ENCODE data around the gene C14orf119. TPM values are rescaled to one million over a fixed set of nuclear protein-coding genes. Genes with fewer than 3 reads are reported as not detected.

Gene C14orf119
- total and polyA plus RNA-seq, 7 experiments from 2014 or later, result 6.0 to 169 (median 45.0) TPM

DNA sequence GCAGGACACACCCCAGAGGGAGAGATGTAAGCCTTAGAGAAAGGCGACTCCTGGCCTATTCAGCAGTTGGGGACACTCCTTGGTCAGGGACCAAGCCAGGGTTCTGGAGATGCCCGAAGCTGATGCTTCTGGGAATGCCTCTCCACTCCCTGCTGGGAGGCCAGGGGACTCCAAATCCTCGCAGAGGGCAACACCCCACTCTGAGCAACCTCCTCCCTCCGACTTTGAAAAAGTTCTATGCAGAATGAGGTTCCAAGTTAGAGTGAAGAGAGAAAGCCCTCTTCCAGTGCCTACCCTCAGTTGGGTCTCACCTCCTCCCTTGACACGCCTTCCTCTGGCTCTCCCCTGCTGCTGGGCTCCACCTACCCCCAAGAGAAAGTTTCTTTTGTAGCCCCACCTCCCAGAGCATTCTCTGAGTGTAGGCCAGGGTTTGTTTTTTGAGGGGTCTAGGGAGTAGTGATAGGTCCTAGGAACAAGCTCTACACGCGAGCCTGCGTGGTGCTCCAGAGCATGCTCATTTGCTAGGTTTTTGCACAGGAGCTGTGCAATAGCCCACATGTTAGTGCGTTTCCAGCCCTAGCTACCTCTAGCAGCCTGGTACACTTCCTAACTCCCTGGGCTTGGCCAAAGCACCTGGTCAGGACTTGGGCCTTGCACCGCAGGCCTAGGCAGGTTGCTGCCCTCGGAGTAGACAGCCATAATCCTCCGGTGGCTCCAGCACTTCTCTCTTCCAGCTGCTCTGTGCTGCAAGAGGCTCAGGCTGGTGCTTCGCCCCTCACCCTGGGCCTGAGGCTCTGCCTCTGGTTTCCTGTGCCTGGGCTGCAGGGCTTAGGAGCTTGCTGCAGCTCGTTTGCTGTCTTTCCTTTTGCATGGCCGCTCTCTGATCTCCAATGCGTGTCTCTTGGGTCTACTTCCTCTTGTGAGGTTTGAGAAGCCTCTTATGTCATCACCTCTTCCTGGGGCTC, 24.3 kb downstream of the C14orf119 start:
- Histone ChIP-seq H3K27ac (ENCODE audit: low read depth, low read length) (peak overlapping the region; percentile 71), H3K9me3 (ENCODE audit: control insufficient read depth in 2 of 3, low read length in 3 of 3) (no peaks in the 10 kb centered on the region), H3K27me3 (ENCODE audit: control insufficient read depth in 2 of 2, insufficient read depth in 2 of 2, low read length in 2 of 2) (no peaks in the 10 kb centered on the region), H3K4me3 (ENCODE audit: low read length) (peak overlapping the region; percentile 53), H3K4me1 (ENCODE audit: control insufficient read depth in 2 of 2, insufficient read depth in 2 of 2, low read length in 2 of 2) (peaks cover 21 to 41% of the 10 kb centered on the region in 2 donors), H3K36me3 (ENCODE audit: control insufficient read depth in 2 of 3, insufficient read depth in 3 of 3, low read length in 3 of 3) (no peaks in the 10 kb centered on the region)
- Mint-ChIP-seq H3K4me3 (peak overlapping the region; percentile 63 to 87 (median 74)), H3K27me3 (peaks cover 0 to 8% (median 0%) of the 10 kb centered on the region in 5 donors), H3K9me3 (peaks cover 0 to 2% (median 0%) of the 10 kb centered on the region in 11 donors), H3K27ac (peak overlapping the region; percentile 90 to 99 (median 96)), H3K4me1 (peaks cover 30 to 72% (median 48%) of the 10 kb centered on the region in 7 donors), H3K36me3 (no peaks in the 10 kb centered on the region)
- ATAC-seq, result peak; percentile 58
- intact Hi-C loops (cut with micrococcal nuclease), result loop anchor here (1.0 to 2.0 kb wide), 11 partner anchors 24 to 261 kb away; partner anchors contain the start of genes ACIN1 (in 2 of the 2), C14orf119 (in 2 of the 2) and PABPN1 (in 1 of the 2)
- ChIA-PET POLR2A (interaction anchor here (0.5 to 6.3 kb wide), 19 partner anchors 10 to 837 kb away, joined by 3 to 75 read pairs (median 4); partner anchors contain the start of genes ACIN1, C14orf119, PABPN1 and PPP1R3E), CTCF (interaction anchor here (0.7 to 9.6 kb wide), 25 partner anchors 9 to 260 kb away, joined by 3 to 250 read pairs (median 5); partner anchors contain the start of genes ACIN1, C14orf119 and SLC7A8)
- peak; percentile 28 to 74 (median 67) for DNase-seq

- DNase-seq (peak; percentile 58 to 77 (median 74)), ATAC-seq (peak; percentile 92)
- Mint-ChIP-seq H3K36me3 (no peaks in the 10 kb centered on the region), H3K27ac (peak overlapping the region; percentile 90 to 99 (median 96)), H3K4me3 (peak overlapping the region; percentile 63 to 87 (median 72)), H3K9me3 (peaks cover 0 to 2% (median 0%) of the 10 kb centered on the region in 11 donors), H3K4me1 (peaks cover 26 to 65% (median 48%) of the 10 kb centered on the region in 7 donors), H3K27me3 (peaks cover 0 to 5% (median 0%) of the 10 kb centered on the region in 5 donors)
- Histone ChIP-seq H3K36me3 (ENCODE audit: control insufficient read depth in 2 of 3, insufficient read depth in 3 of 3, low read length in 3 of 3) (no peaks in the 10 kb centered on the region), H3K4me3 (ENCODE audit: low read length) (peak overlapping the region; percentile 53), H3K4me1 (ENCODE audit: control insufficient read depth in 2 of 2, insufficient read depth in 2 of 2, low read length in 2 of 2) (peaks cover 21 to 41% of the 10 kb centered on the region in 2 donors), H3K27me3 (ENCODE audit: control insufficient read depth in 2 of 2, insufficient read depth in 2 of 2, low read length in 2 of 2) (no peaks in the 10 kb centered on the region), H3K27ac (ENCODE audit: low read depth, low read length) (peak overlapping the region; percentile 71), H3K9me3 (ENCODE audit: control insufficient read depth in 2 of 3, low read length in 3 of 3) (no peaks in the 10 kb centered on the region)
- POLR2A ChIA-PET, result interaction anchor here (0.5 to 6.3 kb wide), 15 partner anchors 10 to 200 kb away, joined by 3 to 75 read pairs (median 6); partner anchors contain the start of genes ACIN1, C14orf119, PABPN1 and PPP1R3E
- intact Hi-C loops (cut with micrococcal nuclease), result loop anchor here (1.0 to 2.0 kb wide), 11 partner anchors 25 to 260 kb away; partner anchors contain the start of genes ACIN1 (in 2 of the 2), C14orf119 (in 2 of the 2) and PABPN1 (in 1 of the 2)
- CTCF ChIA-PET, result interaction anchor here (0.6 to 9.6 kb wide), 36 partner anchors 9 to 259 kb away, joined by 3 to 250 read pairs (median 5); partner anchors contain the start of genes ACIN1, C14orf119 and SLC7A8
Observed at GRCh38 chr14:23120541-23121251, 25.4 kb downstream of the C14orf119 start.

GRCh38 chr14:23121361-23121771, 26.1 kb downstream of the C14orf119 start:
- intact Hi-C loops (cut with micrococcal nuclease), result loop anchor here (1.0 to 2.0 kb wide), 4 partner anchors 27 to 259 kb away; partner anchors contain the start of genes ACIN1 (in 1 of the 2), C14orf119 (in 1 of the 2) and PABPN1 (in 1 of the 2)
- DNase-seq (peak in 1 of 9 donors; percentile 10), ATAC-seq (no peak)
- Histone ChIP-seq H3K36me3 (ENCODE audit: control insufficient read depth in 2 of 3, insufficient read depth in 3 of 3, low read length in 3 of 3) (no peaks in the 10 kb centered on the region), H3K27ac (ENCODE audit: low read depth, low read length) (peak overlapping the region; percentile 6), H3K4me3 (ENCODE audit: low read length) (no peak overlapping the region), H3K9me3 (ENCODE audit: control insufficient read depth in 2 of 3, low read length in 3 of 3) (no peaks in the 10 kb centered on the region), H3K27me3 (ENCODE audit: control insufficient read depth in 2 of 2, insufficient read depth in 2 of 2, low read length in 2 of 2) (no peaks in the 10 kb centered on the region), H3K4me1 (ENCODE audit: control insufficient read depth in 2 of 2, insufficient read depth in 2 of 2, low read length in 2 of 2) (peaks cover 21 to 41% of the 10 kb centered on the region in 2 donors)
- peak overlapping the region; percentile 11 to 87 (median 71) for H3K4me3 Mint-ChIP-seq
- H3K27ac Mint-ChIP-seq, result peak overlapping the region in 8 of 9 donors; percentile 53 to 99 (median 95)
- no peaks in the 10 kb centered on the region for H3K36me3 Mint-ChIP-seq
- peaks cover 0 to 2% (median 0%) of the 10 kb centered on the region in 11 donors for H3K9me3 Mint-ChIP-seq
- POLR2A ChIA-PET, result interaction anchor here (0.5 to 6.3 kb wide), 9 partner anchors 25 to 200 kb away, joined by 3 to 75 read pairs (median 8); partner anchors contain the start of genes ACIN1, C14orf119, PABPN1 and PPP1R3E
- H3K27me3 Mint-ChIP-seq, result peaks cover 0 to 5% (median 0%) of the 10 kb centered on the region in 5 donors
- CTCF ChIA-PET, result interaction anchor here (0.5 to 9.6 kb wide), 24 partner anchors 9 to 259 kb away, joined by 3 to 250 read pairs (median 5); partner anchors contain the start of genes ACIN1, C14orf119 and SLC7A8
- peaks cover 26 to 59% (median 48%) of the 10 kb centered on the region in 7 donors for H3K4me1 Mint-ChIP-seq

DNA sequence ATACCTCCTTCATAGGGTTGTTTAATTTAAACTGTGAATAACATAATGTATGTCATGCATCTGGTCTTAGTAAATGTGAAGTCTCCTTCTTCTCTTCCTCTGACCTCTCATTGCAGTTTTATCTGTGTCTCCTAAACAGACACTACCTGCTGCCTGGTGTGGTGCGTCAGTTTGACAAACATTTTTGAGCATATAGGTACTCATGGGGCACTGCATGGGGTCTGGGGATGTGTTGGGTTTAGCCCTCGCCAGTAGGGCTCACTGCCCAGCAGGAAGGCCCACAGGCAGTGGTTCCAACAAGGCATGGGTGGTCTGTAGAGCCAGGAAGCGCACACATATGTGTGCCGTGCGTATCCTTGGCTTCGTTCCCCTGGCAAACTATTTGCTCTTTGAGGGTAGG, 26.8 kb downstream of the C14orf119 start:
- Mint-ChIP-seq H3K27ac (peak overlapping the region in 3 of 9 donors; percentile 22 to 47 (median 40)), H3K4me3 (peak overlapping the region in 3 of 10 donors; percentile 20 to 72 (median 66)), H3K4me1 (peaks cover 26 to 52% (median 46%) of the 10 kb centered on the region in 7 donors), H3K9me3 (peaks cover 0 to 2% (median 0%) of the 10 kb centered on the region in 11 donors), H3K36me3 (no peaks in the 10 kb centered on the region), H3K27me3 (peaks cover 0 to 5% (median 0%) of the 10 kb centered on the region in 5 donors)
- Histone ChIP-seq H3K27me3 (ENCODE audit: control insufficient read depth in 2 of 2, insufficient read depth in 2 of 2, low read length in 2 of 2) (no peaks in the 10 kb centered on the region), H3K9me3 (ENCODE audit: control insufficient read depth in 2 of 3, low read length in 3 of 3) (no peaks in the 10 kb centered on the region), H3K4me3 (ENCODE audit: low read length) (no peak overlapping the region), H3K36me3 (ENCODE audit: control insufficient read depth in 2 of 3, insufficient read depth in 3 of 3, low read length in 3 of 3) (no peaks in the 10 kb centered on the region), H3K27ac (ENCODE audit: low read depth, low read length) (no peak overlapping the region), H3K4me1 (ENCODE audit: control insufficient read depth in 2 of 2, insufficient read depth in 2 of 2, low read length in 2 of 2) (peaks cover 21 to 41% of the 10 kb centered on the region in 2 donors)
- DNase-seq (no peak), ATAC-seq (no peak)
- ChIA-PET POLR2A (interaction anchor here (1.4 to 6.3 kb wide), 4 partner anchors 26 to 199 kb away, joined by 5 to 75 read pairs (median 32); partner anchors contain the start of genes ACIN1, C14orf119, PABPN1 and SLC7A8), CTCF (interaction anchor here (0.8 to 9.6 kb wide), 6 partner anchors 8 to 63 kb away, joined by 3 to 250 read pairs (median 4); partner anchors contain the start of genes ACIN1, C14orf119 and SLC7A8)
- intact Hi-C loops (cut with micrococcal nuclease), result no loop called here

DNA sequence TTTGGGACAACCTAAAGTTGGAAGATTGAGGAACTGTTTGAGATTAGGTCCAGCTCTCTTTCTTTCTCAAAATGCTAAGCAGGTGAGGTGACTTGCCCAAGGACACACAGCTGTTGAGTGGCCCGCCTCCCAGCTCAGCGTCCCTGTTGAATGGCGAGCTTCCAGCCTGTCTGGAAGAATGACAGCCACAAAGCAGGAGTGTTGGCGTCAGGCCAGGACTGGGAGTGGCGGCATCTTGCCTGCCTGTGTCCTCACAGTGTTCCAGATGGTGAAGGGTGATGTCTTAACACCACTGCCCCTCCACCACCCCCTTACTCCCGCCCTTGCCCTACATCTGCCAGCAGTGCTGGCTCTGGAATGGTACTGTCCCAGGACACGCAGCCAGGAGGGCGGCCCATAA, 28.1 kb downstream of the C14orf119 start:
- Histone ChIP-seq H3K27ac (ENCODE audit: low read depth, low read length) (no peak overlapping the region), H3K36me3 (ENCODE audit: control insufficient read depth in 2 of 3, insufficient read depth in 3 of 3, low read length in 3 of 3) (no peaks in the 10 kb centered on the region), H3K4me3 (ENCODE audit: low read length) (no peak overlapping the region), H3K9me3 (ENCODE audit: control insufficient read depth in 2 of 3, low read length in 3 of 3) (no peaks in the 10 kb centered on the region), H3K4me1 (ENCODE audit: control insufficient read depth in 2 of 2, insufficient read depth in 2 of 2, low read length in 2 of 2) (peaks cover 21 to 32% of the 10 kb centered on the region in 2 donors), H3K27me3 (ENCODE audit: control insufficient read depth in 2 of 2, insufficient read depth in 2 of 2, low read length in 2 of 2) (no peaks in the 10 kb centered on the region)
- POLR2A ChIA-PET, result no interaction called here
- no peak for ATAC-seq
- CTCF ChIA-PET, result interaction anchor here (2.1 to 9.6 kb wide), 2 partner anchors 29 to 62 kb away, joined by 5 to 250 read pairs; partner anchors contain the start of gene SLC7A8
- H3K4me1 Mint-ChIP-seq, result peaks cover 26 to 39% (median 35%) of the 10 kb centered on the region in 7 donors
- no peaks in the 10 kb centered on the region for H3K36me3 Mint-ChIP-seq
- peaks cover 0 to 2% (median 0%) of the 10 kb centered on the region in 11 donors for H3K9me3 Mint-ChIP-seq
- intact Hi-C loops (cut with micrococcal nuclease), result no loop called here
- H3K4me3 Mint-ChIP-seq, result no peak overlapping the region
- H3K27me3 Mint-ChIP-seq, result peaks cover 0 to 5% (median 0%) of the 10 kb centered on the region in 5 donors
- peak overlapping the region in 1 of 9 donors; percentile 36 for H3K27ac Mint-ChIP-seq
- DNase-seq, result no peak
